Smooth muscle cell (in vitro differentiated cells): Measurements from ENCODE around the gene ARID5B. TPM values are rescaled to one million over a fixed set of nuclear protein-coding genes. Genes with fewer than 3 reads are reported as not detected.

ENCODE experiments used
- DNase-seq: peaks from one replicate; lab custom pipeline; 2025; ENCODE audit not compliant: unreplicated experiment; lab: John Stamatoyannopoulos, UW
- H2AFZ ChIP-seq: fragments of 200-600 bp; sonication (generic); 2 replicates; pipeline ENCODE4 v1.6.0; 2016; ENCODE audit warnings: antibody characterized with exemption, low read depth, mild to moderate bottlenecking
- H3F3A ChIP-seq: fragments of 200-600 bp; sonication (generic); 2 replicates; pipeline ENCODE4 v1.6.0; 2017; ENCODE audit warnings: antibody characterized with exemption, low read depth
- H3K27ac ChIP-seq: fragments of 200-600 bp; sonication (generic); 2 replicates; pipeline ENCODE4 v1.5.1; 2016; ENCODE audit warnings: low read depth, mild to moderate bottlenecking
- H3K27me3 ChIP-seq: fragments of 200-600 bp; sonication (generic); 2 replicates; pipeline ENCODE4 v1.6.1; 2016; ENCODE audit warnings: low read depth, mild to moderate bottlenecking
- H3K36me3 ChIP-seq: fragments of 200-600 bp; sonication (generic); 2 replicates; pipeline ENCODE4 v1.5.1; 2016; ENCODE audit warnings: low read depth
- H3K4me1 ChIP-seq: fragments of 200-600 bp; sonication (generic); 2 replicates; pipeline ENCODE4 v1.5.1; 2016; ENCODE audit warnings: low read depth
- H3K4me2 ChIP-seq: fragments of 200-600 bp; sonication (generic); 2 replicates; pipeline ENCODE4 v1.6.0; 2016; ENCODE audit warnings: mild to moderate bottlenecking
- H3K4me3 ChIP-seq: fragments of 200-600 bp; sonication (generic); 2 replicates; pipeline ENCODE4 v1.5.1; 2016; ENCODE audit warnings: mild to moderate bottlenecking
- H3K79me2 ChIP-seq: fragments of 200-600 bp; sonication (generic); 2 replicates; pipeline ENCODE4 v1.6.0; 2016; ENCODE audit warnings: low read depth, mild to moderate bottlenecking
- H3K9ac ChIP-seq: fragments of 200-600 bp; sonication (generic); 2 replicates; pipeline ENCODE4 v1.6.0; 2016; ENCODE audit warnings: low read depth
- H3K9me3 ChIP-seq: fragments of 200-600 bp; sonication (generic); replicated peaks from 2 replicates; pipeline ENCODE4 v1.5.1; 2016; ENCODE audit warnings: low read depth
- H4K20me1 ChIP-seq: fragments of 200-600 bp; sonication (generic); 2 replicates; pipeline ENCODE4 v1.6.0; 2016; ENCODE audit warnings: low read depth
- CTCF ChIP-seq: fragments of 200-600 bp; sonication (generic); IDR thresholded peaks from 2 replicates; pipeline ENCODE4 v1.5.1; 2017; ENCODE audit warnings: borderline replicate concordance, mild to moderate bottlenecking, antibody characterized with exemption; ENCODE audit not compliant: insufficient read depth, poor library complexity, severe bottlenecking
- WGBS: methylation state at CpG from one replicate; pipeline ENCODE4 v1.1.7; 2016; ENCODE audit warnings: low lambda C conversion rate; 5-methylcytosine and 5-hydroxymethylcytosine counted together
- polyA plus RNA-seq: library from polyadenylated mRNA; unstranded; fragments of >200 nt; fragmentation: Nextera tagmentation; extraction: Ambion mirVana; gene quantifications from 2 replicates; pipeline ENCODE4 v1.2.1, GENCODE V29; 2016
- total RNA-seq: library from RNA; depleted of rRNA; stranded (reverse); fragments of >200 nt; gene quantifications from 2 replicates; pipeline ENCODE4 v1.2.3, GENCODE V29; 2014

ARID5B gene
- total and polyA plus RNA-seq, 2 experiments from 2014 or later: 49.0 to 67.6 TPM

GRCh38 chr10:62108759-62109586, 207.5 kb downstream of the ARID5B start:
- no peak for DNase-seq
- H3K4me1 ChIP-seq: no peaks in the 10 kb centered on the region
- no peaks in the 10 kb centered on the region for H3K79me2 ChIP-seq
- H2AFZ ChIP-seq: no peak overlapping the region
- no peaks in the 10 kb centered on the region for H3F3A ChIP-seq
- H3K9me3 ChIP-seq: no peaks in the 10 kb centered on the region
- TF ChIP-seq CTCF: no peak
- no peaks in the 10 kb centered on the region for H3K36me3 ChIP-seq
- no peak overlapping the region for H3K27ac ChIP-seq
- H3K4me3 ChIP-seq: no peak overlapping the region
- H3K9ac ChIP-seq: no peak overlapping the region
- H3K4me2 ChIP-seq: no peak overlapping the region
- H4K20me1 ChIP-seq: no peaks in the 10 kb centered on the region
- no peaks in the 10 kb centered on the region for H3K27me3 ChIP-seq

- Histone ChIP-seq H3K9me3 (no peaks in the 10 kb centered on the region), H3K79me2 (no peaks in the 10 kb centered on the region), H3K27ac (no peak overlapping the region), H4K20me1 (no peaks in the 10 kb centered on the region), H3F3A (no peaks in the 10 kb centered on the region), H3K9ac (no peak overlapping the region), H3K36me3 (no peaks in the 10 kb centered on the region), H3K4me3 (no peak overlapping the region), H2AFZ (no peak overlapping the region), H3K4me2 (no peak overlapping the region), H3K4me1 (no peaks in the 10 kb centered on the region), H3K27me3 (no peaks in the 10 kb centered on the region)
- 95% methylated on average over 1 of the region's 1 CpG for WGBS
- no peak for TF ChIP-seq CTCF
- no peak for DNase-seq
Observed at GRCh38 chr10:62109587-62110293, 208.2 kb downstream of the ARID5B start.

DNA sequence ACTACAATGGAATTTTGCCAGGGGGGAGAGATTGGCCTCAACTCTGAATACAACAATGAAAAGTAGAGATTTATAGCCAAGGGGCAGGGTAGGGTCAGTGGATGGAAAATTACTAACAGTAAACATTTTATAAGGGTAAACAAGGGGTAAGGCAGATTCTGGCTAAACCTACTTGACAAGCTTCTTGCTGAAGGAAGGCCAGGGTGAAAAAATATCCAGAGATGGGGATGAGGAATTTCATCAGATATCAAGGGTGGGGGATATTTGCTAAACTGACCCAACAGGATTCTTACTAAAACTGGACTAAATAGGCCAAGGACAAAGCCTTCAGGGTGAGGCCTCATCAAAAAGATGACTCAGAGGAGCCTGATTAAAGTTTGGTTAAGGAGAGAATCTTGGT, 210.8 kb downstream of the ARID5B start:
- no peak for TF ChIP-seq CTCF

More for the DNA sequence above, 210.8 kb downstream of the ARID5B start:
- Histone ChIP-seq H2AFZ (no peak overlapping the region), H3K4me1 (no peaks in the 10 kb centered on the region), H3K9ac (no peak overlapping the region), H3K27ac (no peak overlapping the region), H4K20me1 (no peaks in the 10 kb centered on the region), H3K4me2 (no peak overlapping the region), H3K79me2 (no peaks in the 10 kb centered on the region), H3F3A (no peaks in the 10 kb centered on the region), H3K27me3 (no peaks in the 10 kb centered on the region), H3K9me3 (no peaks in the 10 kb centered on the region), H3K4me3 (no peak overlapping the region), H3K36me3 (no peaks in the 10 kb centered on the region)
- no peak for DNase-seq
